ENCODE data around the gene SUSD1.

SUSD1 gene

DNA sequence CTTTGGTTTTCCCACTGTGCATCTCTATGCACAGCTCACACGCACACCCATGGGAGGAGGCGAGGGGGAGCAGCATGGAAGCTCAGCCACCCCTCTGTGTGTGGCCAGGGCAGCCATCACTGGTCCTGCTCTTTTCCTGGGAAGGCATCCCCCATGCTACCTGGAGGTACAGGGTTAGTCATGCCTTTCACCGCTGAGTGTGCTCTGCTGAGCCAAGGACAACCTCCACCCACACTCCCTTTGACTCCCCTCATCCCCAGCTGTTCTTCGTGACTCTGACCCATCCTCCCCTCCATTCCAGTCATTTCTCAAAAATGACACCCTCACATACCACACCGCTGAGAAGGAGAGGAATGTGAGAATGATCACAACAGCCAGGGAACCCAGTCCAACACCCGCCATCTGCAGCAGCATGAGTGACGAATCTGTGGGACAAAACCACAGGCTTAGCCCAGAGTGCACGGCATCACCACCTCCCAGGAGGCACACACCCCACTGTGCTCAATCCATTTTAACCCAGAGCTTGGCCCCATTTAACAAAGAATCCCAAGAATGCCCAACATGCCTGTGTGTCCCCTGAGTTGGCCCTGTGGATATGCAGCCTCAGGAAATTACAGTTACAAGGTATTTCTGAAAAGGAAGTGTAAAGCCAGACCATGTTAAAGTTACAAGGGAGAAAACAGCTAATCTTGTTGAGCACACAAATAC lies 133.4 kb downstream of the SUSD1 start:
- peak; percentile 100 for DNase-seq (ENCODE audit: low read depth)
- TF ChIP-seq, protein P1, sequence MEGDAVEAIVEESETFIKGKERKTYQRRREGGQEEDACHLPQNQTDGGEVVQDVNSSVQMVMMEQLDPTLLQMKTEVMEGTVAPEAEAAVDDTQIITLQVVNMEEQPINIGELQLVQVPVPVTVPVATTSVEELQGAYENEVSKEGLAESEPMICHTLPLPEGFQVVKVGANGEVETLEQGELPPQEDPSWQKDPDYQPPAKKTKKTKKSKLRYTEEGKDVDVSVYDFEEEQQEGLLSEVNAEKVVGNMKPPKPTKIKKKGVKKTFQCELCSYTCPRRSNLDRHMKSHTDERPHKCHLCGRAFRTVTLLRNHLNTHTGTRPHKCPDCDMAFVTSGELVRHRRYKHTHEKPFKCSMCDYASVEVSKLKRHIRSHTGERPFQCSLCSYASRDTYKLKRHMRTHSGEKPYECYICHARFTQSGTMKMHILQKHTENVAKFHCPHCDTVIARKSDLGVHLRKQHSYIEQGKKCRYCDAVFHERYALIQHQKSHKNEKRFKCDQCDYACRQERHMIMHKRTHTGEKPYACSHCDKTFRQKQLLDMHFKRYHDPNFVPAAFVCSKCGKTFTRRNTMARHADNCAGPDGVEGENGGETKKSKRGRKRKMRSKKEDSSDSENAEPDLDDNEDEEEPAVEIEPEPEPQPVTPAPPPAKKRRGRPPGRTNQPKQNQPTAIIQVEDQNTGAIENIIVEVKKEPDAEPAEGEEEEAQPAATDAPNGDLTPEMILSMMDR (IDR thresholded peaks at IDR 0.05; ENCODE audit: control insufficient read depth, insufficient read depth, low read depth, low read length, missing control alignments), result no peak
- H3K4me3 ChIP-seq (ENCODE audit: control insufficient read depth, low read depth, low read length), result no peak overlapping the region

DNA sequence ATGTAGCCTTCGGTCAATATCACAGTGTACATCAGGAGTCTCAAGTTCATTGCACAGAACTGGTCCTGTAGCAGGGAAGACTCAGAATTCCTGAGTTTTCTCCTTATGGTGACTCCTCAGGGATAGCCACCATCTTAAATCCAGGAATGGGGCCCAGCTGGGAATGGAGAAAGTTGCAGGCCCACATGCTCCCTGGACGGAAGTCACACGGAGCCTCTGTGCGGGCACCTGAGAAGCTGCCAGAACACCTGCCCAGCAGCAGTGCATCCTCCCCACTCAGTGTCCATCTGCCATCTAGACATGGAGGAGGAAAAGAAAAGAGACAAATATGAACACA lies 133.9 kb downstream of the SUSD1 start:
- H3K4me3 ChIP-seq (ENCODE audit: control insufficient read depth, low read depth, low read length), result no peak overlapping the region
- no peak for DNase-seq (ENCODE audit: low read depth)
- TF ChIP-seq, protein P1 (IDR thresholded peaks at IDR 0.05; ENCODE audit: control insufficient read depth, insufficient read depth, low read depth, low read length, missing control alignments), result no peak

DNA sequence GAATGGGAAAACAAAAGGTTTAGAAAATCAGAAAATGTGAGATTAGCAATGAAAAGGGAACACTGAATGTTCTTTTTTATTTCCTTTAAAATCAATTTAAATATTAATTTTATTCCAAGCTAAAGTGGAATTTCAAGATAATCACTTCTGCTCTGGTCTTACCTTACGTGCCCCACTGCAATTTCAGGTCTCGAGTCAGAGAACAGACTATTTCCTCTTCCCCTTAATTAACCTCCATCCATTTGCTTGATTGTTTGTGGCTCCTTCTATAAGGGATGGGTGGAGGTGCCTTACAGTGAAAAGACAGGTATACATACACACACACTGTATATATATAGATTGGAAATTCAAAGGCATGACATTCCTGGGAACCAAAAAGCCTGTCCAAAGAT lies 137.1 kb downstream of the SUSD1 start:
- TF ChIP-seq, protein P1 (IDR thresholded peaks at IDR 0.05; ENCODE audit: control insufficient read depth, insufficient read depth, low read depth, low read length, missing control alignments), result no peak
- no peak overlapping the region for H3K4me3 ChIP-seq (ENCODE audit: control insufficient read depth, low read depth, low read length)

DNA sequence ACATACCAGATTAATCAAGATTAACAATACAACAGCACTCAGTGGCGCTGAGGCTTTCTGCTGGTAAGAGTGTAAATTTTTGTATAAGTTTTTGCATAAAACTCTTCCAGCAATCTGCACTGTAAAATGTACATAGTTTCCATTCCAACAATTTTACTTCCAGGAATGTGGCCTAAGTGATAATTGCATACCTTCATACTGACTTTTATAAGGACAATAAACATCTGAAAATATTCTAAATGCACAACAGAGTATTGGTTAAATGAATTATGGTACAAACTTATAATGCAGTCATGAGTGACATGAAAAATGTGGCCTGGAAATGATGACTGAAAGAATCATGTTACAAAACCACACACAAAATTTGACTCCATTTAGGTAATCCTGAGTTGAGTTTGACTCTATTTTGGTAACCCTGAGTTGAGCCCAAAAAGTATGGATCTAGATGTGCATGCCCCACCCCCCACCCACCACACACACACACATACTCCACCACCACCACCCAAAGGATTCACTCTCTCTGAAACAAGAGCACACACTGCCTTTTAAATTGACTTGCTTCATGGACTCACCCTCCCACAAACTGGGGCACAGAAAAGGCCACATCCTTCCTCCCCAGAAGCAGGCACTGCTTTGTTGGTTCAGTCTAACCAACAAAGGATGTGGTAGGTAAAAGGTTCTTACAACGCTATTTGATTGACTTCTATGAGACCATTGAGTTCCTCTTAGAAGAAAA lies 137.6 kb downstream of the SUSD1 start:
- no peak overlapping the region for H3K4me3 ChIP-seq (ENCODE audit: control insufficient read depth, low read depth, low read length)
- DNase-seq (ENCODE audit: low read depth), result peak; percentile 96
- TF ChIP-seq, protein P1 (IDR thresholded peaks at IDR 0.05; ENCODE audit: control insufficient read depth, insufficient read depth, low read depth, low read length, missing control alignments), result no peak

More for the DNA sequence above, 137.1 kb downstream of the SUSD1 start:
- DNase-seq (ENCODE audit: low read depth), result no peak

DNA sequence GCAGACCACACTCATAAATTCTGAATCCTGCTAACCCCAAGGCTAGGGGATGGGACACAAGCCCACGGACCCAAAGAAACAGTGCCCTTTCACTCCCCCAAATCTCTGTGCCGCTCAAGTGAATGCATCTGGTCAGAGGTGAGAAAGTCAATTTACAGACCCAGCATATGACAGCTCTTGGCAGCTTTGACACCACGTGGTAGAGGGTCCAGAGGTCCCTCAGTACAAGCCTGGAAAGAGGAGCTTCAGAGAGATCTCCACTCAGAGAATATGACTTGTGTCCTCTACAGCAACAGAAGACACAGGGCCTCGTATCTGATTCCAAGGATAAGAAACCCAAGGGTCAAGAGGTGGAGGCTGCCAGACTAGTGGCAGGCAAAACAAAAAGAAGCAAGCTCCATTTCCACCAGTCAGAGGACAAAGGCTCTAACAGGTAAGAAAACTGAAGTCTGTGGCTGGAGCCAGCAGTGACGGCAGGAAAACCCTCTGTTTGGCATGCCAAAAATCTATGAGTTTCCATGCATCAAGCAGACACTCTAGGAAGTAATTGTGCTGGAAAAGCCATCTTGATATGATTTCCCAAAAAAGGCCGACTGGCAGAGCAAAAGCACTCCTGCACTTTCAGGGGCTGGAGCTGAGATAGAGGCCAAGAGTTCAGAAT lies 139.8 kb downstream of the SUSD1 start:
- TF ChIP-seq, protein P1 (IDR thresholded peaks at IDR 0.05; ENCODE audit: control insufficient read depth, insufficient read depth, low read depth, low read length, missing control alignments), result no peak
- no peak overlapping the region for H3K4me3 ChIP-seq (ENCODE audit: control insufficient read depth, low read depth, low read length)
- no peak for DNase-seq (ENCODE audit: low read depth)

DNA sequence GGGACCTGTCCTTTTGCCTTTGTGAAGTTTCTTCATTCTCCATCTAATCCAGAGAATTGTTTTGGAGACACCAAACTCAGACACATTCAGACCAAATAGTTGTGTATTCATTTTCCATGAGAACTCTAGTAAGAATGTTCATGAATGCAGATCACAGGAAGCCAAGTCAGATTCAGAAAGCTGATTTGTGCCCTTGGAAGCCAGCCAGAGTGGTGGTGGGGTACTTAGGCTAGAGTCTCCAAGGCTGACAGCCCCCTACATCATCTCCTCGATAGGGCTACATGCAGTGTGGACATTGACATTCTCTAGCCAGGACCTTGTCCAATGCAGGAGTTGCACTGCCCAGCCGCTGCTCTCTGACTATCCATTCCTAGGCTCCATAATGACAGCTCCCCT lies 140.9 kb downstream of the SUSD1 start:
- no peak overlapping the region for H3K4me3 ChIP-seq (ENCODE audit: control insufficient read depth, low read depth, low read length)
- DNase-seq (ENCODE audit: low read depth), result no peak
- TF ChIP-seq, protein P1 (IDR thresholded peaks at IDR 0.05; ENCODE audit: control insufficient read depth, insufficient read depth, low read depth, low read length, missing control alignments), result no peak
